Osteoblast (primary cell): ENCODE results near the gene SYT2. TPM values are rescaled to one million over a fixed set of nuclear protein-coding genes. Genes with fewer than 3 reads are reported as not detected.
A peak's percentile ranks its signal among the peaks of the same experiment; 100 is the strongest.

Experiments
- DNase-seq: peaks from one replicate; pipeline ENCODE4 v3.0.0; 2011; ENCODE audit warnings: low spot score, mixed read lengths; ENCODE audit not compliant: insufficient read length; ENCODE audit errors: missing footprints
- H2AFZ ChIP-seq: 2 replicates; pipeline ENCODE4 v1.6.0; 2011; ENCODE audit warnings: mild to moderate bottlenecking, low read length
- H3K27ac ChIP-seq: 2 replicates; pipeline ENCODE4 v1.5.1; 2011; ENCODE audit warnings: mild to moderate bottlenecking, low read depth, low read length, moderate library complexity
- H3K27me3 ChIP-seq: 2 replicates; pipeline ENCODE4 v1.6.0; 2012; ENCODE audit warnings: mild to moderate bottlenecking, control low read depth, inconsistent platforms, low read length, moderate library complexity; ENCODE audit not compliant: insufficient read depth
- H3K36me3 ChIP-seq: 2 replicates; pipeline ENCODE4 v1.5.1; 2011; ENCODE audit warnings: mild to moderate bottlenecking, low read length, control low read depth, moderate library complexity; ENCODE audit not compliant: insufficient read depth
- H3K4me1 ChIP-seq: 2 replicates; pipeline ENCODE4 v1.5.1; 2011; ENCODE audit warnings: mild to moderate bottlenecking, low read length, control low read depth, moderate library complexity; ENCODE audit not compliant: insufficient read depth
- H3K4me2 ChIP-seq: 2 replicates; pipeline ENCODE4 v1.6.0; 2011; ENCODE audit warnings: mild to moderate bottlenecking, low read length; ENCODE audit not compliant: insufficient read depth
- H3K4me3 ChIP-seq: fragments of 200-600 bp; sonication (generic); 3 replicates; pipeline ENCODE4 v1.5.1; 2012; ENCODE audit warnings: mild to moderate bottlenecking, low read length, inconsistent platforms; ENCODE audit not compliant: insufficient read depth
- H3K79me2 ChIP-seq: 2 replicates; pipeline ENCODE4 v1.6.0; 2012; ENCODE audit warnings: mild to moderate bottlenecking, low read length, control low read depth, inconsistent platforms; ENCODE audit not compliant: insufficient read depth
- H3K9me3 ChIP-seq: 2 replicates; pipeline ENCODE4 v1.5.1; 2011; ENCODE audit warnings: low read depth, low read length, control low read depth
- H4K20me1 ChIP-seq: 2 replicates; pipeline ENCODE4 v1.6.0; 2012; ENCODE audit warnings: mild to moderate bottlenecking, low read length, control low read depth; ENCODE audit not compliant: insufficient read depth
- CTCF ChIP-seq: IDR thresholded peaks from 2 replicates; pipeline ENCODE4 v1.5.1; 2011; ENCODE audit warnings: mild to moderate bottlenecking, low read depth, low read length, moderate library complexity; ENCODE audit errors: extremely low read depth
- total RNA-seq: library from RNA; depleted of rRNA; stranded (reverse); fragments of >200 nt; gene quantifications from 2 replicates; pipeline ENCODE4 v1.2.3, GENCODE V29; 2012

SYT2 gene
- total RNA-seq: under 0.01 TPM in 1 of 2 replicates, not detected in the other

GRCh38 chr1:202710070-202711045 is at the start of gene SYT2:
TSS of gene SYT2 (minus strand) at chr1:202710454. CDS start at chr1:202605772, 104,682 bp downstream.
- no peak for TF ChIP-seq CTCF
- Histone ChIP-seq H3K36me3 (no peaks in the 10 kb centered on the region), H3K4me3 (no peak within 1 kb of the TSS), H3K9me3 (no peaks in the 10 kb centered on the region), H3K4me1 (no peaks in the 10 kb centered on the region), H4K20me1 (no peaks in the 10 kb centered on the region), H3K79me2 (no peaks in the 10 kb centered on the region), H3K4me2 (no peak within 1 kb of the TSS), H3K27ac (no peak within 1 kb of the TSS), H2AFZ (no peak within 1 kb of the TSS), H3K27me3 (peaks cover 83% of the 10 kb centered on the region)
- DNase-seq: peak; percentile 79

GRCh38 chr1:202756391-202756790 is 46.1 kb upstream of the SYT2 start:
- no peak overlapping the region for H2AFZ ChIP-seq
- no peaks in the 10 kb centered on the region for H3K9me3 ChIP-seq
- H3K4me3 ChIP-seq: no peak overlapping the region
- TF ChIP-seq CTCF: no peak
- peaks cover 88% of the 10 kb centered on the region for H3K36me3 ChIP-seq
- H3K4me2 ChIP-seq: no peak overlapping the region
- no peaks in the 10 kb centered on the region for H3K79me2 ChIP-seq
- DNase-seq: no peak
- H4K20me1 ChIP-seq: peaks cover 7% of the 10 kb centered on the region
- H3K27me3 ChIP-seq: no peaks in the 10 kb centered on the region
- no peak overlapping the region for H3K27ac ChIP-seq
- no peaks in the 10 kb centered on the region for H3K4me1 ChIP-seq

- Histone ChIP-seq H3K4me1 (no peaks in the 10 kb centered on the region), H3K27me3 (no peaks in the 10 kb centered on the region), H3K79me2 (no peaks in the 10 kb centered on the region), H3K9me3 (no peaks in the 10 kb centered on the region), H3K36me3 (peaks cover 90% of the 10 kb centered on the region), H3K27ac (no peak overlapping the region), H2AFZ (no peak overlapping the region), H3K4me2 (no peak overlapping the region), H4K20me1 (peaks cover 7% of the 10 kb centered on the region), H3K4me3 (no peak overlapping the region)
- DNase-seq: no peak
- no peak for TF ChIP-seq CTCF
Observed at GRCh38 chr1:202754293-202754692, 44.0 kb upstream of the SYT2 start.

- Histone ChIP-seq H3K27ac (no peak overlapping the region), H3K4me2 (no peak overlapping the region), H3K4me3 (no peak overlapping the region), H3K9me3 (no peaks in the 10 kb centered on the region), H3K27me3 (no peaks in the 10 kb centered on the region), H2AFZ (no peak overlapping the region), H3K4me1 (no peaks in the 10 kb centered on the region), H4K20me1 (peaks cover 7% of the 10 kb centered on the region), H3K36me3 (peaks cover 90% of the 10 kb centered on the region), H3K79me2 (no peaks in the 10 kb centered on the region)
- no peak for DNase-seq
- TF ChIP-seq CTCF: no peak
Observed at GRCh38 chr1:202752774-202753173, 42.5 kb upstream of the SYT2 start.
